Activated CD4-positive, alpha-beta T cell treated with anti-CD3 and anti-CD28 coated beads, Interleukin-2, amount 50 U/mL, for 4 hours (primary cell): Measurements from ENCODE around the gene TCEANC2.
"Not testable (repeated sequence)": the region's sequence is repeated elsewhere in the genome, so short reads cannot be mapped to it uniquely, and the experiment has no call there.

Source experiments
- DNase-seq, 2 experiments: peaks; one replicate each; pipeline ENCODE4 v3.0.0-alpha.2; 2020

TCEANC2 gene

GRCh38 chr1:54091666-54092065 is 38.3 kb downstream of the TCEANC2 start:
- no peak for DNase-seq

GRCh38 chr1:54094001-54094729 is 40.8 kb downstream of the TCEANC2 start:
- no peak for DNase-seq

GRCh38 chr1:54094730-54095105 is 41.3 kb downstream of the TCEANC2 start:
- DNase-seq = not testable (repeated sequence)

GRCh38 chr1:54095546-54096226 is 42.3 kb downstream of the TCEANC2 start:
- DNase-seq = no peak

GRCh38 chr1:54096227-54096876 is 42.9 kb downstream of the TCEANC2 start:
- DNase-seq = no peak

- no peak for DNase-seq
Observed at GRCh38 chr1:54096877-54097240, 43.5 kb downstream of the TCEANC2 start.

- no peak for DNase-seq
Observed at GRCh38 chr1:54099061-54099610, 45.7 kb downstream of the TCEANC2 start.

- no peak for DNase-seq
Observed at GRCh38 chr1:54100500-54100899, 47.1 kb downstream of the TCEANC2 start.

- no peak for DNase-seq
Observed at GRCh38 chr1:54103414-54103813, 50.0 kb downstream of the TCEANC2 start.

GRCh38 chr1:54104613-54105012 is 51.2 kb downstream of the TCEANC2 start:
- not testable (repeated sequence) for DNase-seq

GRCh38 chr1:54105080-54105479 is 51.7 kb downstream of the TCEANC2 start:
- DNase-seq = no peak

- no peak for DNase-seq
Observed at GRCh38 chr1:54105736-54106269, 52.4 kb downstream of the TCEANC2 start.

- no peak for DNase-seq
Observed at GRCh38 chr1:54107131-54107530, 53.7 kb downstream of the TCEANC2 start.

- DNase-seq = no peak
Observed at GRCh38 chr1:54108156-54108555, 54.7 kb downstream of the TCEANC2 start.

- no peak for DNase-seq
Observed at GRCh38 chr1:54109129-54110090, 56.0 kb downstream of the TCEANC2 start.

- no peak for DNase-seq
Observed at GRCh38 chr1:54110996-54111395, 57.6 kb downstream of the TCEANC2 start.

- no peak for DNase-seq
Observed at GRCh38 chr1:54111624-54112023, 58.2 kb downstream of the TCEANC2 start.

- no peak for DNase-seq
Observed at GRCh38 chr1:54112027-54112426, 58.6 kb downstream of the TCEANC2 start.

GRCh38 chr1:54112705-54113368 is 59.4 kb downstream of the TCEANC2 start:
- DNase-seq = no peak

GRCh38 chr1:54114001-54114400 is 60.6 kb downstream of the TCEANC2 start:
- no peak for DNase-seq

- DNase-seq = no peak
Observed at GRCh38 chr1:54114955-54115354, 61.5 kb downstream of the TCEANC2 start.

- DNase-seq = no peak
Observed at GRCh38 chr1:54115520-54115919, 62.1 kb downstream of the TCEANC2 start.
